Measurements from ENCODE around the gene TMED5.
A peak's percentile ranks its signal among the peaks of the same experiment; 100 is the strongest.

Gene TMED5

DNA sequence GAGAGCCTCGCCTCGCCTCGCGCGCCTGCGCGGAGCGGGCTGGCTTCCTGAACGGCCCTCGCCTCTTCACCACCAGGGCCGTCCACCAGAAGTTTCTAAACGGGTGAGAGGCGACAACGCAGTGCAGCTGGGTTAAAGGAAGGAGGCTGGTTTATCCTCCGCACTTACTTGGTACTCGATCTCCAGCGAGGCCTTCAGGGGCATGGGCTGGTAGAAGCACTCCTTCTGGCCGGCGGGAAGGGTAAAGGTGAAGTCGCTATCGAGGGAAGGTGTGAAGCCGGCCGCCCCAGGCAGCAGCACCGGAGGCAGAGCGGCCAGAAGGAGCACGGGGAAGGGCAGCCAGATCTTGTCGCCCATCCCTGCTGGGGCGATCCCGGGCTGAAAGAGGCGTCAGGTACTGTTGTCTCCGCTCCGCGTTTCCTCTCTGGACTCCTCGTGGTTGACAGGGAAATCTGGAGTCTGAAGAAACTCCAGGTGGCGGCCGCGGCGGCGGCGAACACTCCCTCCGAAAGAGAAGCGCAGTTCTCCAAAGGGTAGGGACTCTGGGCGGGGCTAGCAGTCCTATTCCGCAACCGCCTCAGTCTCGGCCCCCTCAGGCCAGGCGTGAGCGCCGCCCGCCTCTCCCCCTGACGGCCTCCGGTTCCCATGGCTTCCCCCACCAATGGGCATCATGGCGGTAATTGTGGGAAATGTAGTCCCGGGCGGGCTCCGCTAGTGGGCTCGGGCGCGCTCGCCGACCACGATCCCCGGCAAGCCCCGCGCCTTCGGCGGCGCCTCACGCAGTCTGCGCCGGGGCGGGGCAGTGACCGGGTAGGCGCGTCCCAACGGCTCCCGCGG lies at the start of gene TMED5 (continued):
- TF ChIP-seq, protein P1, sequence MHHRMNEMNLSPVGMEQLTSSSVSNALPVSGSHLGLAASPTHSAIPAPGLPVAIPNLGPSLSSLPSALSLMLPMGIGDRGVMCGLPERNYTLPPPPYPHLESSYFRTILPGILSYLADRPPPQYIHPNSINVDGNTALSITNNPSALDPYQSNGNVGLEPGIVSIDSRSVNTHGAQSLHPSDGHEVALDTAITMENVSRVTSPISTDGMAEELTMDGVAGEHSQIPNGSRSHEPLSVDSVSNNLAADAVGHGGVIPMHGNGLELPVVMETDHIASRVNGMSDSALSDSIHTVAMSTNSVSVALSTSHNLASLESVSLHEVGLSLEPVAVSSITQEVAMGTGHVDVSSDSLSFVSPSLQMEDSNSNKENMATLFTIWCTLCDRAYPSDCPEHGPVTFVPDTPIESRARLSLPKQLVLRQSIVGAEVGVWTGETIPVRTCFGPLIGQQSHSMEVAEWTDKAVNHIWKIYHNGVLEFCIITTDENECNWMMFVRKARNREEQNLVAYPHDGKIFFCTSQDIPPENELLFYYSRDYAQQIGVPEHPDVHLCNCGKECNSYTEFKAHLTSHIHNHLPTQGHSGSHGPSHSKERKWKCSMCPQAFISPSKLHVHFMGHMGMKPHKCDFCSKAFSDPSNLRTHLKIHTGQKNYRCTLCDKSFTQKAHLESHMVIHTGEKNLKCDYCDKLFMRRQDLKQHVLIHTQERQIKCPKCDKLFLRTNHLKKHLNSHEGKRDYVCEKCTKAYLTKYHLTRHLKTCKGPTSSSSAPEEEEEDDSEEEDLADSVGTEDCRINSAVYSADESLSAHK (tag by site-specific recombination; IDR thresholded peaks at IDR 0.05): peak; percentile 75
- TF ChIP-seq KLF1 (tag by site-specific recombination; IDR thresholded peaks at IDR 0.05) (peak; percentile 68; the same call in 1 of the 2 replicates), ZXDB (tag by site-specific recombination; IDR thresholded peaks at IDR 0.05) (peak; percentile 75), ZNF510 (tag by site-specific recombination; IDR thresholded peaks at IDR 0.05; ENCODE audit: insufficient replicate concordance) (no peak), ZNF341 (tag by site-specific recombination; IDR thresholded peaks at IDR 0.05; ENCODE audit: low read depth) (peak; percentile 83), SALL2 (tag by site-specific recombination; IDR thresholded peaks at IDR 0.05; ENCODE audit: borderline replicate concordance) (no peak), EGR2 (tag by site-specific recombination; IDR thresholded peaks at IDR 0.05; ENCODE audit: low read depth) (peak; percentile 54), ZBTB48 (tag by site-specific recombination; IDR thresholded peaks at IDR 0.05) (peak; percentile 57; the same call in 1 of the 2 replicates), KLF10 (tag by site-specific recombination; IDR thresholded peaks at IDR 0.05) (peak; percentile 62), IKZF3 (tag by site-specific recombination; IDR thresholded peaks at IDR 0.05) (peak; percentile 90), ZNF335 (tag by site-specific recombination; conservative IDR thresholded peaks at IDR 0.05) (peak; percentile 66), ZNF404 (tag by site-specific recombination; IDR thresholded peaks at IDR 0.05) (no peak), ZNF23 (tag by site-specific recombination; IDR thresholded peaks at IDR 0.05; ENCODE audit: borderline replicate concordance) (no peak), ZNF777 (tag by site-specific recombination; IDR thresholded peaks at IDR 0.05; ENCODE audit: borderline replicate concordance) (peak; percentile 100), ZNF416 (tag by site-specific recombination; IDR thresholded peaks at IDR 0.05) (no peak), SP3 (tag by site-specific recombination; IDR thresholded peaks at IDR 0.05) (peak; percentile 95), KLF9 (tag by site-specific recombination; IDR thresholded peaks at IDR 0.05; ENCODE audit: low read depth) (peak; percentile 16; the same call in 1 of the 2 replicates), ZNF707 (tag by site-specific recombination; IDR thresholded peaks at IDR 0.05) (no peak), ZNF768 (tag by site-specific recombination; IDR thresholded peaks at IDR 0.05) (no peak; the same call in 1 of the 2 replicates), MZF1 (tag by site-specific recombination; IDR thresholded peaks at IDR 0.05; ENCODE audit: borderline replicate concordance) (peak; percentile 25; the same call in 1 of the 2 replicates), ZNF670 (tag by site-specific recombination; IDR thresholded peaks at IDR 0.05; ENCODE audit: low read depth) (no peak), HOXD13 (CRISPR knock-in tag; IDR thresholded peaks at IDR 0.05; ENCODE audit: borderline replicate concordance) (no peak), GLIS1 (tag by site-specific recombination; IDR thresholded peaks at IDR 0.05) (peak; percentile 83)
- TF ChIP-seq, protein P2, sequence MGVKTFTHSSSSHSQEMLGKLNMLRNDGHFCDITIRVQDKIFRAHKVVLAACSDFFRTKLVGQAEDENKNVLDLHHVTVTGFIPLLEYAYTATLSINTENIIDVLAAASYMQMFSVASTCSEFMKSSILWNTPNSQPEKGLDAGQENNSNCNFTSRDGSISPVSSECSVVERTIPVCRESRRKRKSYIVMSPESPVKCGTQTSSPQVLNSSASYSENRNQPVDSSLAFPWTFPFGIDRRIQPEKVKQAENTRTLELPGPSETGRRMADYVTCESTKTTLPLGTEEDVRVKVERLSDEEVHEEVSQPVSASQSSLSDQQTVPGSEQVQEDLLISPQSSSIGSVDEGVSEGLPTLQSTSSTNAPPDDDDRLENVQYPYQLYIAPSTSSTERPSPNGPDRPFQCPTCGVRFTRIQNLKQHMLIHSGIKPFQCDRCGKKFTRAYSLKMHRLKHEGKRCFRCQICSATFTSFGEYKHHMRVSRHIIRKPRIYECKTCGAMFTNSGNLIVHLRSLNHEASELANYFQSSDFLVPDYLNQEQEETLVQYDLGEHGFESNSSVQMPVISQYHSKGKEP (tag by site-specific recombination; IDR thresholded peaks at IDR 0.05): no peak
- TF ChIP-seq, protein P3, sequence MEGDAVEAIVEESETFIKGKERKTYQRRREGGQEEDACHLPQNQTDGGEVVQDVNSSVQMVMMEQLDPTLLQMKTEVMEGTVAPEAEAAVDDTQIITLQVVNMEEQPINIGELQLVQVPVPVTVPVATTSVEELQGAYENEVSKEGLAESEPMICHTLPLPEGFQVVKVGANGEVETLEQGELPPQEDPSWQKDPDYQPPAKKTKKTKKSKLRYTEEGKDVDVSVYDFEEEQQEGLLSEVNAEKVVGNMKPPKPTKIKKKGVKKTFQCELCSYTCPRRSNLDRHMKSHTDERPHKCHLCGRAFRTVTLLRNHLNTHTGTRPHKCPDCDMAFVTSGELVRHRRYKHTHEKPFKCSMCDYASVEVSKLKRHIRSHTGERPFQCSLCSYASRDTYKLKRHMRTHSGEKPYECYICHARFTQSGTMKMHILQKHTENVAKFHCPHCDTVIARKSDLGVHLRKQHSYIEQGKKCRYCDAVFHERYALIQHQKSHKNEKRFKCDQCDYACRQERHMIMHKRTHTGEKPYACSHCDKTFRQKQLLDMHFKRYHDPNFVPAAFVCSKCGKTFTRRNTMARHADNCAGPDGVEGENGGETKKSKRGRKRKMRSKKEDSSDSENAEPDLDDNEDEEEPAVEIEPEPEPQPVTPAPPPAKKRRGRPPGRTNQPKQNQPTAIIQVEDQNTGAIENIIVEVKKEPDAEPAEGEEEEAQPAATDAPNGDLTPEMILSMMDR (tag by site-specific recombination; IDR thresholded peaks at IDR 0.05): peak; percentile 79; the same call in 1 of the 2 replicates
- TF ChIP-seq, protein P4, sequence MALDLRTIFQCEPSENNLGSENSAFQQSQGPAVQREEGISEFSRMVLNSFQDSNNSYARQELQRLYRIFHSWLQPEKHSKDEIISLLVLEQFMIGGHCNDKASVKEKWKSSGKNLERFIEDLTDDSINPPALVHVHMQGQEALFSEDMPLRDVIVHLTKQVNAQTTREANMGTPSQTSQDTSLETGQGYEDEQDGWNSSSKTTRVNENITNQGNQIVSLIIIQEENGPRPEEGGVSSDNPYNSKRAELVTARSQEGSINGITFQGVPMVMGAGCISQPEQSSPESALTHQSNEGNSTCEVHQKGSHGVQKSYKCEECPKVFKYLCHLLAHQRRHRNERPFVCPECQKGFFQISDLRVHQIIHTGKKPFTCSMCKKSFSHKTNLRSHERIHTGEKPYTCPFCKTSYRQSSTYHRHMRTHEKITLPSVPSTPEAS (tag by site-specific recombination; IDR thresholded peaks at IDR 0.05): peak; percentile 27; the same call in 1 of the 2 replicates
- TF ChIP-seq, protein P5, sequence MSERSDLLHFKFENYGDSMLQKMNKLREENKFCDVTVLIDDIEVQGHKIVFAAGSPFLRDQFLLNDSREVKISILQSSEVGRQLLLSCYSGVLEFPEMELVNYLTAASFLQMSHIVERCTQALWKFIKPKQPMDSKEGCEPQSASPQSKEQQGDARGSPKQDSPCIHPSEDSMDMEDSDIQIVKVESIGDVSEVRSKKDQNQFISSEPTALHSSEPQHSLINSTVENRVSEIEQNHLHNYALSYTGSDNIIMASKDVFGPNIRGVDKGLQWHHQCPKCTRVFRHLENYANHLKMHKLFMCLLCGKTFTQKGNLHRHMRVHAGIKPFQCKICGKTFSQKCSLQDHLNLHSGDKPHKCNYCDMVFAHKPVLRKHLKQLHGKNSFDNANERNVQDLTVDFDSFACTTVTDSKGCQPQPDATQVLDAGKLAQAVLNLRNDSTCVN (tag by site-specific recombination; optimal IDR thresholded peaks at IDR 0.05): peak; percentile 97
- TF ChIP-seq, protein P6, sequence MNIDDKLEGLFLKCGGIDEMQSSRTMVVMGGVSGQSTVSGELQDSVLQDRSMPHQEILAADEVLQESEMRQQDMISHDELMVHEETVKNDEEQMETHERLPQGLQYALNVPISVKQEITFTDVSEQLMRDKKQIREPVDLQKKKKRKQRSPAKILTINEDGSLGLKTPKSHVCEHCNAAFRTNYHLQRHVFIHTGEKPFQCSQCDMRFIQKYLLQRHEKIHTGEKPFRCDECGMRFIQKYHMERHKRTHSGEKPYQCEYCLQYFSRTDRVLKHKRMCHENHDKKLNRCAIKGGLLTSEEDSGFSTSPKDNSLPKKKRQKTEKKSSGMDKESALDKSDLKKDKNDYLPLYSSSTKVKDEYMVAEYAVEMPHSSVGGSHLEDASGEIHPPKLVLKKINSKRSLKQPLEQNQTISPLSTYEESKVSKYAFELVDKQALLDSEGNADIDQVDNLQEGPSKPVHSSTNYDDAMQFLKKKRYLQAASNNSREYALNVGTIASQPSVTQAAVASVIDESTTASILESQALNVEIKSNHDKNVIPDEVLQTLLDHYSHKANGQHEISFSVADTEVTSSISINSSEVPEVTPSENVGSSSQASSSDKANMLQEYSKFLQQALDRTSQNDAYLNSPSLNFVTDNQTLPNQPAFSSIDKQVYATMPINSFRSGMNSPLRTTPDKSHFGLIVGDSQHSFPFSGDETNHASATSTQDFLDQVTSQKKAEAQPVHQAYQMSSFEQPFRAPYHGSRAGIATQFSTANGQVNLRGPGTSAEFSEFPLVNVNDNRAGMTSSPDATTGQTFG (tag by site-specific recombination; IDR thresholded peaks at IDR 0.05; ENCODE audit: borderline replicate concordance): no peak
